AG04449 (cell line): ENCODE measurements around the gene SNAPIN.
"Not testable (repeated sequence)": the region's sequence is repeated elsewhere in the genome, so short reads cannot be mapped to it uniquely, and the experiment has no call there.

Experiments used
- CTCF ChIA-PET: fragments of 350-600 bp; formaldehyde crosslinking; extraction: SDS; loops from one replicate; lab custom pipeline; 2021; ENCODE audit warnings: antibody characterized with exemption; lab: Yijun Ruan, JAX
- POLR2A ChIA-PET: fragments of 400-600, 350-600 bp; formaldehyde crosslinking; extraction: SDS; loops from one replicate; lab custom pipeline; 2020; ENCODE audit warnings: antibody characterized with exemption, inconsistent platforms; lab: Yijun Ruan, JAX
- DNase-seq: peaks from one replicate; pipeline ENCODE4 v3.0.0-alpha.2; 2010; ENCODE audit warnings: low read depth, low spot score
- H3K4me3 ChIP-seq: 2 replicates; pipeline ENCODE4 v1.5.1; 2011; ENCODE audit warnings: low read depth, mild to moderate bottlenecking, control low read depth, low read length
- TF ChIP-seq, protein P1 (sequence below): IDR thresholded peaks from one replicate; pipeline ENCODE4 v1.5.1; 2011; ENCODE audit warnings: mild to moderate bottlenecking, moderate library complexity, low read length, control low read depth, inconsistent platforms; ENCODE audit not compliant: insufficient read depth; ENCODE audit errors: missing control alignments

SNAPIN gene

DNA sequence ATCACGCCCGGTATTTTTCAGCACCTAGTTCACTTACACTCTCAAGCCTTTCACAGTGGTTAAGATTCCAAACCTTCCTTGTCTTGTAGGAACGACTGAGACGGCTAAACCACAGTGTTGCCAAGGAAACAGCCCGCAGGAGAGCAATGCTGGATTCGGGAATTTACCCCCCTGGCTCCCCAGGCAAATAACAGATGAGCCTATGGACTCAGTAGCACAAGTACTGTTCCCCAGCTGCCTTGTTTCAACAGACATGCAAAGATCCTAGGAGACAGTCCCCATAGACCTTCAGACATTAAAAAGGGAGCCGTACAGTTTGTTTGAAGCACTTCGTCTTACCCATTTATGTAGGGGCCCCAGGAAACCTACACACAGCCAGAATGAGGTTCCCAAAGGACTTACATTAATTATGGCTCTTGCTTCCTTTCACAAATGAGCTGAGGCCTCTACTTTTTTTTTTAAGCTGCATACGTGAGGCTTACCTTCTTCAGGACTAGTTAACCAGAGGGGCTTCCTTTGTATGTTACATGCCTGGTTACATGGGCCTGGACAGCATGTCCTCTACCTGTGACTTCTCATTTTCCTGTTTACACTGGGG, 2.7 kb downstream of the SNAPIN start:
- CTCF ChIA-PET: interaction anchor here (1.1 to 4.6 kb wide), 2 partner anchors 90 to 325 kb away, joined by 4 to 28 read pairs; partner anchors contain the start of gene RAB13
- H3K4me3 ChIP-seq: no peak overlapping the region
- POLR2A ChIA-PET: interaction anchor here (3.6 kb wide), 1 partner anchor 34 kb away, joined by 11 read pairs; the partner anchor contains the start of genes S100A1 and S100A13
- TF ChIP-seq, protein P1, sequence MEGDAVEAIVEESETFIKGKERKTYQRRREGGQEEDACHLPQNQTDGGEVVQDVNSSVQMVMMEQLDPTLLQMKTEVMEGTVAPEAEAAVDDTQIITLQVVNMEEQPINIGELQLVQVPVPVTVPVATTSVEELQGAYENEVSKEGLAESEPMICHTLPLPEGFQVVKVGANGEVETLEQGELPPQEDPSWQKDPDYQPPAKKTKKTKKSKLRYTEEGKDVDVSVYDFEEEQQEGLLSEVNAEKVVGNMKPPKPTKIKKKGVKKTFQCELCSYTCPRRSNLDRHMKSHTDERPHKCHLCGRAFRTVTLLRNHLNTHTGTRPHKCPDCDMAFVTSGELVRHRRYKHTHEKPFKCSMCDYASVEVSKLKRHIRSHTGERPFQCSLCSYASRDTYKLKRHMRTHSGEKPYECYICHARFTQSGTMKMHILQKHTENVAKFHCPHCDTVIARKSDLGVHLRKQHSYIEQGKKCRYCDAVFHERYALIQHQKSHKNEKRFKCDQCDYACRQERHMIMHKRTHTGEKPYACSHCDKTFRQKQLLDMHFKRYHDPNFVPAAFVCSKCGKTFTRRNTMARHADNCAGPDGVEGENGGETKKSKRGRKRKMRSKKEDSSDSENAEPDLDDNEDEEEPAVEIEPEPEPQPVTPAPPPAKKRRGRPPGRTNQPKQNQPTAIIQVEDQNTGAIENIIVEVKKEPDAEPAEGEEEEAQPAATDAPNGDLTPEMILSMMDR: no peak
- DNase-seq: no peak

DNA sequence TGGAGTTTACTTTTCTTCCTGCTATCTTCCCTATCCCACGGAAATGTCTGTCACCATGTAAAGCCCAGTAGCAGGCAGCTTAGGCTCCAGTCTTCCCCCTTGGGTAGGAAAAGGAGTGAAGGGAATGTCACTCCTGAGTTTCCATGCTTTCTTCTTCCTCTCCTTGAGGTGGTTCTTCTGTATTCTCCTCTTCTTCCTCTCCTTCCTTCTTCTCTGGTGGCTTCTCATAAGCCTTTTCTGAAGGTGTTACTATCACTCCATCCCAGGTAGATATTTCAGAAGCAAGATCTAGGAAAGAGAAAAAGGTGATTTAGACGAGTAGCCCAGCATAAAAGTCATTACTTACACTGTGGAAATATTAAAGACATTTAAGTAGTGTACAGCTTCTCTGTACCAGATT, 3.8 kb downstream of the SNAPIN start:
- TF ChIP-seq, protein P1: no peak
- ChIA-PET CTCF (interaction anchor here (1.1 to 4.6 kb wide), 2 partner anchors 91 to 324 kb away, joined by 4 to 28 read pairs; partner anchors contain the start of gene RAB13), POLR2A (interaction anchor here (3.6 kb wide), 1 partner anchor 35 kb away, joined by 11 read pairs; the partner anchor contains the start of genes S100A1 and S100A13)
- no peak overlapping the region for H3K4me3 ChIP-seq
- DNase-seq: no peak

DNA sequence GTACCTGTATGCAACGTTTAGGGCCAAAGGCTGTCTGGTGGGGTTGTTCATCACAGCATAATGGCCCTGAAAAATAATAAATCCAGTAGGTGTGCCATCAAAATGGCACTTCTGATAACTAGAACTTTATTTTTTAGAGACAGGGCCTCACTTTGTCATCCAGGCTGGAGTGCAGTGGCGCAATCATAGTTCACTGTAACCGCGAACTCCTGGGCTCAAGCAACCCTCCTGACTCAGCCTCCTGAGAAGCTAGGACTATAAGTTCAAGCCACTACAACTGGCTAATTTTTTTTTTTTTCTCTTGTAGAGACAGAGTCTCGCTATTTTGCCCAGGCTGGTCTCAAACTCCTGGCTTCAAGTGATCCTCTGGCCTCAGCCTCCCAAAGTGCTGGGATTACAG, 4.7 kb downstream of the SNAPIN start:
- no peak for DNase-seq
- TF ChIP-seq, protein P1: no peak
- CTCF ChIA-PET: no interaction called here
- POLR2A ChIA-PET: interaction anchor here (0.6 kb wide), 1 partner anchor 296 kb away, joined by 3 read pairs; no protein-coding TSS in a partner anchor
- no peak overlapping the region for H3K4me3 ChIP-seq

DNA sequence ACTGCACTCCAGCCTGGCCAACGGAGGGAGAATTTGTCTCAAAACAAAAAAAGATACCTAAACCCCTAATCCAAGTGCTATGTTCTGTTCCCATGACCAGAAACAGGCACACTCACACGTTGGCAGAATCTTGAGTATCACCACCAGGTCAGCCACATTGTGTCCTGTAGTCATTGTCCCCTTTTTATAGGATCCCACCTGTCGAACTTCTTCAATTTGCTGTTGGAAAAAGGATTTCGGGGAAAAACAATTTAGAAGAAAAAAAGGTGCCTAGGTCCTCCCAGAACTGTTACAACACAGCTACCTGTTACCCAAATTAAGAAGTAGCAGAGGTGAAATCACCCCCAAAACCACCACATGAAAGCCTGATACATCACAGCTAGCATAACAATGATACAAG, 8.9 kb downstream of the SNAPIN start:
- no peak for DNase-seq
- TF ChIP-seq, protein P1: no peak
- POLR2A ChIA-PET: interaction anchor here (1.2 kb wide), 1 partner anchor 33 kb away, joined by 3 read pairs; the partner anchor contains the start of gene CHTOP
- CTCF ChIA-PET: interaction anchor here (0.8 to 2.5 kb wide), 5 partner anchors 8 to 100 kb away, joined by 3 to 8 read pairs (median 4); partner anchors contain the start of gene NPR1
- H3K4me3 ChIP-seq: no peak overlapping the region

DNA sequence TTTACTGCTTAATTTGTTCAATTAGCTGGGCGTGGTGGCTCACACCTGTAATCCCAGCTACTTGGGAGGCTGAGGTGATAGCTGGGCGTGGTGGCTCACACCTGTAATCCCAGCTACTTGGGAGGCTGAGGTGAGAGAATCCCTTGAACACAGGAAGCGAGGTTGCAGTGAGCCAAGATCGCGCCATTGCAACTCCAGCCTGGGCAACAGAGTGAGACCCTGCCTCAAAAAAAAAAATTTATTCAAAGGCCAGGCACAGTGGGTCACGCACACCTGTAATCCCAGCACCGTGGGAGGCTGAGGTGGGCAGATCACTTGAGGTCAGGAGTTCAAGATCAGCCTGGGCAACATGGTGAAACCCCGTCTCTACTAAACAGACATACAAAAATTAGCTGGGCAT, 10.2 kb downstream of the SNAPIN start:
- CTCF ChIA-PET: interaction anchor here (0.8 to 2.5 kb wide), 3 partner anchors 9 to 318 kb away, joined by 3 to 8 read pairs (median 7); partner anchors contain the start of genes NPR1, RAB13 and SNAPIN
- POLR2A ChIA-PET, DNase-seq, H3K4me3 ChIP-seq: not testable (repeated sequence)

DNA sequence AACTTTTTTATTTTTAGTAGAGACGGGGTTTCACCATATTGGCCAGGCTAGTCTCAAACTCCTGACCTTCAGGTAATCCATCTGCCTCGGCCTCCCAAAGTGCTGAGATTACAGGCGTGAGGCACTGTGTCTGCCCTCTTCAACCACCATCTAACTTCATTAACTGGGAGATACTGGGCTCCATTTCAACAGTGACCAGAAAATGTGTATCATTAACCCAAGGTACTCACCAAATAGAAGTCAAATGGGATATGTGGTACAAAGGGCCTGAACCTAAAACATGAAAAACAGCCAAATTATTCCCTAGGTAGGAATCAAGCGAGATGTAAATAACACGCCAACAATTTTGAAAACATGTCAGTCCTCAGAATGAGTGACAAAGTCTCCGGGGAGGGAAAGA, 11.1 kb downstream of the SNAPIN start:
- no peak for DNase-seq
- TF ChIP-seq, protein P1: no peak
- ChIA-PET CTCF (interaction anchor here (0.8 to 2.5 kb wide), 4 partner anchors 8 to 159 kb away, joined by 3 to 8 read pairs (median 6); partner anchors contain the start of genes NPR1 and SNAPIN), POLR2A (no interaction called here)
- H3K4me3 ChIP-seq: peak overlapping the region; percentile 89
